Choroid plexus epithelial cell (primary cell): ENCODE data around the gene SDC1.
"Not testable (repeated sequence)": the region's sequence is repeated elsewhere in the genome, so short reads cannot be mapped to it uniquely, and the experiment has no call there.

ENCODE experiments used
- DNase-seq: peaks from one replicate; pipeline ENCODE4 v3.0.0-alpha.2; 2010; ENCODE audit warnings: low read depth
- H3K4me3 ChIP-seq: 2 replicates; pipeline ENCODE4 v1.5.1; 2011; ENCODE audit warnings: low read depth, mild to moderate bottlenecking, control low read depth, low read length, moderate library complexity
- CTCF ChIP-seq: conservative IDR thresholded peaks from 2 replicates; pipeline ENCODE4 v1.5.1; 2011; ENCODE audit warnings: low read depth, mild to moderate bottlenecking, control low read depth, inconsistent platforms, low read length, moderate library complexity

The SDC1 gene

GRCh38 chr2:20250436-20250835, 25.5 kb upstream of the SDC1 start:
- H3K4me3 ChIP-seq = no peak overlapping the region
- no peak for TF ChIP-seq CTCF
- DNase-seq = no peak

GRCh38 chr2:20249170-20249569, 24.2 kb upstream of the SDC1 start:
- no peak for TF ChIP-seq CTCF
- no peak overlapping the region for H3K4me3 ChIP-seq
- no peak for DNase-seq

- no peak for TF ChIP-seq CTCF
- no peak for DNase-seq
- no peak overlapping the region for H3K4me3 ChIP-seq
These were observed 22.2 kb upstream of the SDC1 start for GRCh38 chr2:20247084-20247483.

DNA sequence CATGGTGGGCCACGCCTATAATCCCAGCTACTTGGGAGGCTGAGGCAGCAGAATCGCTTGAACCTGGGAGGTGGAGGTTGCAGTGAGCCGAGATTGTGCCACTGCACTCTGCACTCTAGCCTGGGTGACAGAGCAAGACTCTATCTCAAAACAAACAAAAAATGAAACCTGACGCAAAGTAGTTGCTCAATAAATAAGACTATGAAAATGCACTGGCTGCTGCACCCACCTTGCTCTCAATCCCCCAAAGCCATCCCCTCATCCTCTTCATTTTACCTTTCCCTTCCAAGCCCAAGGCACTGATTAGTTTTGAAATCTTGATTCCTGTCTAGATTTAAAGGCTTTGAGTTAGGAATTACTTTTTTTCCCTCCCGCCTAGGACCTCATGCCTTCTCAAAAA, 18.7 kb upstream of the SDC1 start:
- not testable (repeated sequence) for H3K4me3 ChIP-seq, DNase-seq

GRCh38 chr2:20242727-20243377, 17.9 kb upstream of the SDC1 start:
- DNase-seq = no peak
- H3K4me3 ChIP-seq = no peak overlapping the region
- no peak for TF ChIP-seq CTCF

DNA sequence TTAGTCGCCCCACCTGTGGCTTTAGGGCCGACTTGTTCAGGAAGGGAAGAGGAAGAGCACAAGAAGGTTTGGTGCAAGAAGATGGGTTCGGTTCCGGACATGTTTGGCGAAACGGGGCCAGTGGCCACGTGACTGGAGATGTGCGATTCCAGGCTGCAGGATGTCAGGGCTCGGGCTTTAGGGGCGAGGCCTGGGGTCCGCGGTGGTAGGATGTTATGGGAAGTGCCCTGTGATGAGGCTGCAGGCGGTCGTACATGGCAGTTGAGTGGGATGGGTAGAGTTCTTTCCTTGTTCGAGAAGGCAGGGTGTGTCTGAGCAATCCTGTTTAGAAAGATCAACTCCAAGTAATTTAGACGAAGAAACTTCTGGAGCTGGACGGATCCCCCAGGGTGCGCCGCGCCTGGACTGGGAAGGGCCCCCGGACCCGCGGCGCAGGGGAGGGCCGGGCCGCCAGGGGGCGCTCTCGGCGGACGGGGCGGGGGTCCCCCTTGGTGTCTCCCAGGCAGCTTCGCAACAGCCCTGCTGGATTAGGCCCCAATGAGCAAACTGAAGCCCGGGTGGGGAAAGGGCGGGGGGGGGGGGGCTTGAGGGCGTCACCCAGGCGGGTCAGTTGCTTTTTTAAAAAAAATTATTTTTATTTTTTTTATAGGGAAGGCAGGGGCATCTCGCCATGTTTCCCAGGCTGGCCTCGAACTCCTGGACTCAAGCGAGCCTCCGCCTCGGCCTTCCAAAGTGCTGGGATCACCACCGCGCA, 17.2 kb upstream of the SDC1 start:
- DNase-seq = no peak
- peak; percentile 22 for TF ChIP-seq CTCF

GRCh38 chr2:20240291-20240690, 15.4 kb upstream of the SDC1 start:
- not testable (repeated sequence) for H3K4me3 ChIP-seq, DNase-seq

More for the DNA sequence above, 17.2 kb upstream of the SDC1 start:
- H3K4me3 ChIP-seq = no peak overlapping the region

DNA sequence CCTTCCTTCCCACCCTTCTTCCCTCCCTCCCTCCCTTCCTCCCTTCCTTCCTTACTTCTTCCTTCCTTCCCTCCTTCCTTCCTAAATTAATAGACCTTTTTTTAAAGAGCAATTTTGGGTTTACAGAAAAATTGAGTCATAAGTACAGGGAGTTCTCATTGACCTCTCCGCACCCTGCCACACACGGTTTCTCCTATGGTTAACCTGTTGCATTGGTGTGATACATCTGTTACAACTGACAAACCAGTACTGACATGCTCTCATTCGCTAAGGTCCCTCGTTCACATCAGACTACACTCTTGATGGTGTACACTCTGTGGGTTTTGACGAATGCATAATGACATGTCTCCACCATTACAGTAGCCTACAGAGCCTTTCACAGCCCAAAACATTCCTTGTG, 11.6 kb upstream of the SDC1 start:
- H3K4me3 ChIP-seq = no peak overlapping the region
- no peak for TF ChIP-seq CTCF
- no peak for DNase-seq
